Activated CD4-positive, alpha-beta T cell treated with anti-CD3 and anti-CD28 coated beads, Interleukin-2, amount 50 U/mL, for 48 hours (primary cell): ENCODE data around the gene CRB1.
A peak's percentile ranks its signal among the peaks of the same experiment; 100 is the strongest.
"Not testable (repeated sequence)": the region's sequence is repeated elsewhere in the genome, so short reads cannot be mapped to it uniquely, and the experiment has no call there.

Experiments
- DNase-seq, 2 experiments: peaks; one replicate each; pipeline ENCODE4 v3.0.0-alpha.2; 2020

The CRB1 gene

DNA sequence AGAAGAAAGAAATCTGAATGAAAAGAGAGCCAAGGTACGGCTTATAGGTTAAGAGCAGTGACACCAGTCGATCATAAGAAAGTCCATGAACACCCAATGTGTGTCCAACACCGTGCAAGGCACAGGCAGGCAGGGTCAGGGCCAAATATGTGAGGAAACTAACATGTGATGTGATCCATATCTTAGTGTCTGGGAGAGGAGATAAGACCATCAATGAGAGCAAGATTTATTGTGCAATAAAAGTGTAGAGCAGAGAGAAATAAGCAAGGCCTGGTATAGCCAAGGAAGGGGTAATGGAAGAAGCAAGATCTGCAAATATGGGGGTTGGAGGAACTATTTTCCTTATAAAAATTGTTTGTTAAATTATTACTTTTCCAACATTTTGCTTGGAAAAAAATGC is 198.8 kb downstream of the CRB1 start:
- DNase-seq = no peak

DNA sequence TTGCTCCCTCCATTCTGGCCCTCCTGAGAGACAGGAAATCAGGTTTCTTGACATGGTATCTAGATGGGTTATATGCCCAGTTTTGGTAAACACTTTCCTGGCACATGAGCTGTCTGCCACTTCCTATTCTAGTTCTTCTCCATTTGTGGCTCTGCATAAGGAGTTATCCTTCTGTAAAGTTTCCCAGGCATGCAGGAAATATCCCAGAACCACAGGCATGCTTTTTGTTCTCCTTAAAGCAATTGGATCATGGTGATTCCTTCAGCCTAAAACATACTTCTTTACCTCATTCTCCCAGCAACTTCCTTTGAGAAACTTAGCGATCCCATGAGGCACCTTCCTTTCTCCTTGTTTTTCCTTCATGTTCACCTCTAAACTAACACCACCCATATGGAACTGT is 199.8 kb downstream of the CRB1 start:
- no peak for DNase-seq

DNA sequence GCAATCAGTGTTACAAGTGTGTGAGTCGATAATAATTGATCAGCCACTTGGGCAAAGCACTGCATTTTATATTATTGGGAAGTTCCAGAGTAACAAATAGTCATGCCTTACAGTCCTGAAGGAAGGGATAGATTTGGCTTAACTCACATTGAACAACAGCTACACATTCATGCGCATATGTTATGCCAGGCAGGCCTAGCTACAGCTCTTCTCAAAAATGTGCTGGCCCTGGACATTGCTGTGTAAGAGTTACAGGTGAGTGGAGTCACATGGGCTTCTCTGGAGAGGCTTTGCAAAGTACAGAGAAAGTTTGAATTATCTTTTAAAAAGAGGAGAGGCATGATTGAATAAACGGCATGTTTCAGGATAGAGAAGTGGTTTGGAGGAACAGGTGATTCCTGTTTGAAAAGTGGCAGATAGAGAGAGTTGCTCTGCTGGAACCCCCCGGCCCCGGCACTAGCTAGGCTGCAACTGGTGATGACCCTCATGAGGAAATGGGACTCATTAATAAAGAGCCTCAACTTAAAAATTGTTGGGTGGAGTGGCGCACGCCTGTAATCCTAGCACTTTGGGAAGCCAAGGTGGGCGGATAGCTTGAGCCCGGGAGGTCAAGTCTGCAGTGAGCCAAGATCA is 200.6 kb downstream of the CRB1 start:
- DNase-seq = no peak

DNA sequence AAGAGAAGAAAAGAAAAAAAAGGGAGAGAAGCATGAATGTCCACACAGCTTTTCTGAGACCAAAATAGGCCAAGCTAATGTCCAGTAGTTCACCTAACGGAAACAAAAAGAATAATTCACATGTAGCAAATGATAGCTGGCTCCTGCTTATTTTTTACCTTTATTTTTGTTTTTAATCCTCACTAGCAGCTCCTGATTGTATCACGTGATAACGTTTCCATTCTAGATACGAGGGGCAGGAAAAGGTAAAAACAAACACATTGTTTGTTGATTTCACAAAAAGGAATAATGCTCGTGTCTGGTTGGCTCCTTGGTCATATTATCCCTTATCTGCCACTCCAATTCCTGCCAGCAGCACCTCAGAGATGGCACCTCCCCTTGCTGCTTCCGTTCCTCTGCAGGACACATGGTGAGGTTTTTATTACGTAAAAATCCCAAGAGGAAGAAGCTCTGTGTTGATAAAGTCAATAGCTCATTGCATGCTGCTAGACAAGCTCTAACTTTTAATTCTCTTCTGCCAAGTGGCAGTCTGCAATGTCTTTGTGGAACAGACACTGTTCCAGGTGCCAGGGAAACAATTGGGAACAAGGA is 201.7 kb downstream of the CRB1 start:
- no peak for DNase-seq

DNA sequence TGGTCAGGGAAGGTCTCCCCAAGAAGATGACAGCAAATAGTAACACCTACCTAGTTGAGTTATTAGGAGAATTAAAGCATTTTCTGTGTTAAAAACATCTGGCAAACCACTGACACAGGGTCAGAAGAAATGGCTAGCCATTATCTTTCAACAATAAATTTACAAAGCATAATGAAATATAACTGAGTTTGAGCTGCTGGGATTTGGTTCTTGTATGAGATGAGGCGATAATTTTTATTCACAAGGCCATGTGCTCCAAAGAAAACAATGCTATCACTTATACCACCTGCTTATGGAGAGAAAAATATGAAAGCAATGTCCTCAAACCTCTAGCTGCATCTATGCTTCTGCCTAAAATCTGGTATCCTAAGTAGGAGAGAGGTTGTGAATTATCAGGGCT is 202.3 kb downstream of the CRB1 start:
- DNase-seq = no peak

DNA sequence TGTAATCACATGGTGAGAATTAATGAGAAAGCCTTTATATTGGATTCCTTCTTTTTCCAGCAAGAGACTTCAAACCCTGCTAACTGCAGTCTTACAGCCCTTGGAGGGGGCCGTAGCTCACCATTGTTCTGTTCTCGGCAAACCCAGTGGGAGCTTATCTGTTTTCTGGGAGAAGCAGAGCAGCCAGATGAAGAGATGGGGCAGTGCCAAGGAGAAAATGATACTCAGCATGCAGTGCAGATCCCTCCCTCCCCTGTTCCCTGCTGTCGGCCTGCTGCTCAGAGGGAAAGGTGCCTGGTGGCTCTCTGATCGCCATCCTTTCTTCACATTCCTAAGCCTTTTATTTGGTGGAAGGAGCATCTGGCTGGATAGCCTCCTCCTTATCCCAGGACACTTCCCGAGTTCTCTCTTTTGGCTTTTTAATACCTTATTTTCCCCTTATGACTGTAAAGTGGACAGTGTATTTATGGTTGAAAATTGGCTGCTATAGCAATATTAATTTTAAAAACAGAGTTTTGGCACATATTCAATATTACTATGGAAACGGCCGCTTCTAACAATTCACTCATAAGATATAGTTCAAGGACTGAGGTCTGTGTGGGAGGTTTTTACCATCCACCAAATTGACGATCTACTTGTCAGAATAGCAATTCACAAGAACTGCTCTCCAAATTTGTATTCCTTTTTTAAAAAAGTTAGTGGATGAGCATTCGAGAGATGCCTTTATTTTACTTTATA is 203.4 kb downstream of the CRB1 start:
- DNase-seq = no peak

DNA sequence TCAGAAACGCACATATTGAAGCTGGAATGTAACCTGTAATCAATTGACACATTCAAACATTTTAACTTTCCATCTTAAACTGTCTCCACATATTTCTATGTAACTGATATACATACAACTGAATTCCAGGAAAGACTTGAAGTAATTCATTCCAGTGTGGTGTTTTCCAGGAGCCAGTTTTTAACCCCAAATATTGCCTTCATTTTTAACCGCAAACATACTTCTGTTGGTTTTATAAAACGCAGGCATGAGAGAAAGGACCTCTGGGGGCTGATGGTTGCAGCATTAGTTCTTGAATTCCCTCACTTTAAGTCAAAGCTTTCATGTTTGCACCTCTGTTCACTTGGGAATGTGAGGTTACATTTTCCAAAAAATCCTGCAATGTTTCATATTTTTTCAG is 204.1 kb downstream of the CRB1 start:
- DNase-seq = no peak

DNA sequence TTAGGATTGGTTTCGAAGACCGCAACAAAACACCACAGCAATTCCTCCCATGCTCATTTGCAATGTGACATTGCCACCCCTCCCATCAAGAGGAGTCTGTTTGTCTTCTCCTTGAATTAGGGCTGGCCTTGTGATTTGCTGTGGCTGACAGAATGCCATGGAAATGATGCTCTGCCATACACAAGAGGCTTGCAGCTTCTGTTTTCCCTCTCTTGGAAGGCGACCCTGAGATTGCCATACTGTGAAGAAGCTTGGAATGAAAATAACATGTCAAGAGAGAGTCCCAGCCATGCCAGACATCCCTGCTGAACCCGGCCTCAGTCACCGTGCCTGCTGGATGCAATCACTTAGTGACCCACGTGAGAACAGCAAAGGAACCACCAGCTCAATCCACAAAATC is 212.4 kb downstream of the CRB1 start:
- DNase-seq = no peak

DNA sequence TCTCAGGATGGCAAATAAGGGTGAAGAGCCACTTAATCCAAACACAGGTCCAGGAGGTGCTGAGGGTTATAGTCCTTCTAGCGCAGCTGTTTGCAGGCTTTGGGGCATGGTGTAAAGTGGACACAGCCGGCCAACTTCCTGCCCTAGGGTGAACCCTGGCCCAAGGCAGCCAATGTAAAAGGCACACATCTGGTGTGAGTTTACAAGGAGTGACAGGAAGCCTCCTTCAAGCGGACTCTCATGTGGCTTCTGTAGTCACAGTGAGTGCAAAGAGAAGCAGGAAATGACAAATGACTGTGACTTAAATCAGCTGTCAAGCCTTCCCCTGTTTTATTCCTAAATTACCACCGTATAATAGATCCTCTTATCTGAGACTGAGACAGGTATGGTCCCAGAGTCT is 213.0 kb downstream of the CRB1 start:
- DNase-seq = peak; percentile 1 to 5

DNA sequence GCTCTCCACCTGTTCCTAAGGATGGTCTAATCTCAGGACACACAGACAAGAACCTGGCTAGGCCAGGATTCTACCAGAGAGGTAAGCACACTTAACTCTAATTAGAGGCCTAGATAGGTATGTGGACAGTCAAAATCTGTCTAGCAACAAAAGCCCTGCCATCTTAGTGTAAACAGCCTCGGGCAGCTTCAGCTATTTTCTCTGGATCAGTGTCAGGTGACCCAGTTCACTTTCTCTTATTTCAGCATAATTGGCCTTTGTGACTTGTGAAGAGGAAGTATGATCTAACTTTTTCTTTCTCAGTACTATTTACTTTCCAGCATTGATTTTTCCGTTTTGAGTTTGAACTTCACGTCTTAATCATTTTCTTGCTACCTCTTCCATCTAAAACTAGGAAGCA is 217.7 kb downstream of the CRB1 start:
- DNase-seq = no peak

DNA sequence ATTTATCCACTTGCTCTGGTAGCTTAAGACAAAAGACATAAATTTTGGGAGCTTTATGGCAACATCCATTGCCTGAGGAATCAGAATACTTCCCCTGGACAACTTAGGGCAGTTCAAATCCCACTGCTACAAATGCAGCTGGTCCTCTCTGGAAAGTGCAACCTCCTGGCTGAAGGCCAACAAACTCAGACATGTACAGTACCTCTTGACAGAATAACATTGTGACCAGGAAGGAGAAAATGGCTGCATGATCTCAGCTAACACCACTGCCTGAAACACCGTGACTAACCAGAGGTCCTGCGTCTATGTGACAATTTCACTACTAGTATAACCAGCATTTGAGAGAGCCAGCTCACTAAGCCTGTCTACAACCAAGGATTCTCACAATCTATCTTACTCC is 218.9 kb downstream of the CRB1 start:
- DNase-seq = no peak

DNA sequence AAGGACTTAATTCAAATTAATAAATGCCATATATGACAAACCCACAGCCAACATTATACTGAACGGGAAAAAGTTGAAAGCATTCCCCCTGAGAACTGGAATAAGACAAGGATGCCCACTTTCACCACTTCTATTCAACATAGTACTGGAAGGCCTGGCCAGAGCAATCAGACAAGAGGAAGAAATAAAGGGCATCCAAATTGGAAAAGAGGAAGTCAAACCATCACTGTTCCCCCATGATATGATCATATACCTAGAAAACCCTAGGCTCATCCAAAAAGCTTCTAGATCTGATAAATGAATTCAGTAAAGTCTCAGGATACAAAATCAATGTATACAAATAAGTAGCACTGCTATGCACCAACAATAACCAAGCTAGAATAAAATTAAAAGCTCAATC is 223.5 kb downstream of the CRB1 start:
- not testable (repeated sequence) for DNase-seq

DNA sequence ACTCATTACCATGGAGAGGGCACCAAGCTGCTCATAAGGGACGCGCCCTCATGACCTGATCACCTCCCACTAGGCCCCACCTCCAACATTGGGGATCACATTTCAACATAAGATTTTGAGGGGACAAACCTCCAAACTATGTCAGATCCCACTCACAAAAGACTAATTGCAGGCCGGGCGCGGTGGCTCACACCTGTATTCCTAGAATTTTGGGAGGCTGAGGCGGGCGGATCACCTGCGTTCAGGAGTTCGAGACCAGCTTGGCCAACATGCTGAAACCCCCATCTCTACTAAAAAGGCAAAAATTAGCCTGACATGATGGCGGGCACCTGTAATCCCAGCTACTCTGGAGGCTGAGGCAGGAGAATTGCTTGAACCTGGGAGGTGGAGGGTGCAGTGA is 228.7 kb downstream of the CRB1 start:
- DNase-seq = no peak

DNA sequence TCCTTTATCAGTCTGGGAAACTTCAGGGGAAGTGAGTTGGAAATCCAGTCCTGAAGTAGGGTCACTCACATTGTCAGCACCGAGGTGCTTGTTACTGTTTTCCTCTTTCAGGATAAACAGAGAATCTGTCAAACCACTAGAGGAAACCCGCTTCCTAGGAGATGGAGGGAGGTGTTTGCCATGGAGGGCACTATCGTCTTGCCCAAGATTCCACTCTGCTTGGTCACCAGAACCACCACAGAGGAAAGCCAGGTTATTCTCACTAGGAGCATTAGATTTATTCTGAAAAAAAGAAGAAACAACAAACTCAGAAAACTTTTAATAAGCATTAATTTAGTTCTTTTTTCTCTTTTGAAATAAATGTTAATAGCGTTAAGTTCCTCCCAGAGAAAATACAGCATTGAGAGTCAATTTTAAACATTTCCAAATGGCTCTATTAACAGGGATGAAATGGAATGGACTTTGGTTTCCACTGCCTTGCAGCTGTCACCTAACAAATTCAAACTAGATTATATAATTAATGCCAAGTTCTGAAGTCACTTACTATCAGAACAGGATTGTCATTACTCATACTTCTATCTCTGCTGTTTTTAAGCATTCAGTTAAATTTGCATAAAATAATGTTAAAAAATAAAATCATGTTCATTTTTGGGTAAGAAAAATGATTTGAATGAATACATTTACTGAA is 242.8 kb downstream of the CRB1 start:
- DNase-seq = no peak

DNA sequence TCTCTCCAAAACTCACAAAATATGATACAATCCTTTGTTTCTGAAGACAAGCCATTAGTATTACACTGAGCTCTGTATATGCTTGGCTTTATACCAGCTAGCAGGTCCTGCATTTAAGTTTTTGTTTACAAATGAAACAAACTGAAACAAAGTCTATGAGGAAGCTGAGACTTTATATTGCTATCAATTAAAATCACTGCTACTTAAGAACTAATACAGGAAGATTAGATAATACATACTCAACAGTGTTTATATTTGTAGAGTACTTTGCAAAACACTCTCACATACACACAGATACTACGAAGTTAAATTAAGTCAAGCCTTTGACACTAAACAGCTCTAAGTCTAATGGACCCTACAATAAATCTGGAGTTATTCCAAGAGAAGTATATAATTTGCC is 247.4 kb downstream of the CRB1 start:
- no peak for DNase-seq

DNA sequence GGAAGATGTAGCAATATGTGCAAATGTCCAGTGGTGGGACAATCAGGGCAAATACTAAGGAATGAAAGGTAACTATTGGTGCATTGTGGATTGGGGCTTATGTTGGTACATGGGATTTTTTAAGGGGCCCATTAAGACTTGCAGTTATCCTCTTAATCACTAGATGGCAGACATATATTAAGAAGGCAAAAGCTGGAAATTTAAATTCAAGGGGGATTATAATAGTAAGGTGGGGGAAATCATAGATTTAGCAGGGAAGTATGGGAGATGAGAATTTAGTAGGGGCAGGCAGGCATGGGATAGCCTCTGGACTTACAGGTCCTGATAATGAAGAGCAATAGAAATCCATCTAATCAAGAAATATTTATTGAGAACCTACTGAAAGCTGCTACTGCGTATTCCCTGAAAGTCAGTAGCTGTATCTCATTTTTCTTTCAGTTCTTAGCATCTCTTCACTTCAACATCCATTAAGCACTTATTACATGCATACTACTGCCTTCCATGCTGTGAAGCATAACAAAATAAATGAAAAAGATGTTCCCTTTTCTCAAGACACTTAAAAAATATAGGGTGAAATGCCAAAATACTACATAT is 251.8 kb downstream of the CRB1 start:
- no peak for DNase-seq

DNA sequence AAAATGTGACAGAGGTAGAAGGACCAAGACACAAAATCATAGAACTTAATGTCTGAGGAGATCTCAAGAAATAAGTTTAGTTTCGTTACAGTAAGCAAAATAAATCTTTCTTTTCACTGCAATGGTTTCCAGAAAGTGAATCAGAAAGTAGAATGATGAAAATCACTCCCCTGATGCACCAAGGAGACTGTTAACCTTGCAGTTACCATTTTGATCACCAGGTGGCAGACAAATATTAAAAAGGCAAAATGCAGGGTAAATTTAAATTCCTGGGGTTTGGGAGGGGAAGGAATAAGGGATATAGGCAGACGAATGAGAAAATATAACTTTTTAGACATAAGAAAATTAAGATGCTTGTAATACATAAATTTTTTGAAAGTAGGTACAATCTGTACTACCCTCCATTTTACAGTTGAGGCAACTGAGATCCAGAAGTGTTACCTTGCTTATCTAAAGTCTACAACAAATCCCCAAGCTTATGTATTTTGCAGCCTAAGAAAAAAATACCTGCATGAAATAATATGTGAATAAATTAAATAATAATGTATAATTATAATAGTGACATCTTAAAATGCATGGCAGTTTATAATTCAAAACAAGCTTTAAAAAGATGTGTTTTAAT is 253.2 kb downstream of the CRB1 start:
- peak in 1 of 2 experiments; percentile 6 for DNase-seq

DNA sequence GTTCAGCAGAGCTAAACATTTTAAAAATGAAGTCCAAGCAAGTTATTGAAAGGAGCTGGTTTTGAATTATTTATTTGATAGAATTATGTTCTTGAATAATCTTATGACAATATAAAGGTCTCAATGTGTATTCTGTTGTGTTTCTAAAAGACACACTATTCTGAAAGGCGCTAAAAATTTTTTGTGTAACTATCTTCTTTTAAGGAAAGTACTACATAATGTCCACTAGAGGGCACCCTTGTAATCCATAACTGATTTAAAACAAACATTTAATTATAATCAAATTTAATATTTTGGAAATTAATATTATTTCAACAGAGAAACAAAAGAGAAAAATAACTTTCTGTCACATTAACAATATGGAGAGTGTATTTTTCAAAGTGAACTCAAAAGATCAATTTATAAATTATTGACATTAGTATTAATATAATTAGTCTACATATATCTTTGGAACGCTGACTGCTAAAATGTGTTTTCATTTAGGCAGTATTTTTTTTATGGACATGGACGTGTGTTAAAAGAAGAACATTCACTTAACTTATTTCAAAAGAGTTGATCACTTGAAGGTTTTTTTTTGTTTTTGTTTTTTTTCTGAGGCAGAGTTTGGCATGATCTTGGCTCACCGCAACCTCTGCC is 258.8 kb downstream of the CRB1 start:
- DNase-seq = no peak
